Mesenchymal stem cell (in vitro differentiated cells and primary cell): ENCODE results near the gene TAAR8.

Experiments
- DNase-seq: peaks from one replicate; pipeline ENCODE4 v3.0.0-alpha.2; 2013
- H2AFZ ChIP-seq: one replicate; pipeline ENCODE4 v1.6.1; 2013; ENCODE audit warnings: low read depth, mild to moderate bottlenecking, control low read depth, inconsistent platforms, low read length, moderate library complexity
- H2AK5ac ChIP-seq: 2 replicates; pipeline ENCODE4 v1.6.1; 2013; ENCODE audit warnings: low read length, moderate library complexity, mild to moderate bottlenecking, inconsistent platforms; ENCODE audit not compliant: severe bottlenecking
- H2BK120ac ChIP-seq: one replicate; pipeline ENCODE4 v1.6.1; 2013; ENCODE audit warnings: low read depth, mild to moderate bottlenecking, inconsistent platforms, low read length, moderate library complexity
- H2BK12ac ChIP-seq, 2 experiments: one replicate each; pipeline ENCODE4 v1.6.1; 2013; ENCODE audit warnings: inconsistent platforms in 2 of 2, low read length in 2 of 2, mild to moderate bottlenecking in 2 of 2, moderate library complexity in 2 of 2, control low read depth in 1 of 2
- H2BK15ac ChIP-seq: one replicate; pipeline ENCODE4 v1.6.1; 2013; ENCODE audit warnings: mild to moderate bottlenecking, low read depth, inconsistent platforms; ENCODE audit not compliant: poor library complexity, severe bottlenecking
- H2BK5ac ChIP-seq: 2 replicates; pipeline ENCODE4 v1.6.1; 2013; ENCODE audit warnings: low read depth, mild to moderate bottlenecking, low read length, control low read depth, inconsistent platforms; ENCODE audit not compliant: poor library complexity, severe bottlenecking
- H3K14ac ChIP-seq, 2 experiments: one replicate each; pipeline ENCODE4 v1.6.1; 2013; ENCODE audit warnings: inconsistent platforms in 2 of 2, low read length in 2 of 2, control low read depth in 1 of 2, mild to moderate bottlenecking in 1 of 2, moderate library complexity in 1 of 2
- H3K18ac ChIP-seq, 2 experiments: one replicate each; pipeline ENCODE4 v1.6.1; 2013; ENCODE audit warnings: inconsistent platforms in 2 of 2, low read length in 2 of 2, control low read depth in 1 of 2, low read depth in 1 of 2, mild to moderate bottlenecking in 1 of 2
- H3K23ac ChIP-seq, 2 experiments: one replicate each; pipeline ENCODE4 v1.6.1; 2013; ENCODE audit warnings: inconsistent platforms in 2 of 2, low read length in 2 of 2, mild to moderate bottlenecking in 2 of 2, moderate library complexity in 2 of 2, control low read depth in 1 of 2
- H3K27ac ChIP-seq: 2 replicates; pipeline ENCODE4 v1.5.1; 2013; ENCODE audit warnings: mild to moderate bottlenecking, moderate library complexity, low read length, control low read depth, inconsistent platforms; ENCODE audit not compliant: poor library complexity, severe bottlenecking
- H3K27me3 ChIP-seq, 2 experiments: 2 replicates each; pipeline versions ENCODE4 v1.6.1 to v1.7.0; 2013; ENCODE audit warnings: low read length in 2 of 2, mild to moderate bottlenecking in 2 of 2, moderate library complexity in 2 of 2, control low read depth in 1 of 2, inconsistent platforms in 1 of 2; ENCODE audit not compliant: control insufficient read depth in 1 of 2, insufficient read depth in 1 of 2
- H3K36me3 ChIP-seq, 2 experiments: 2 replicates each; pipeline versions ENCODE4 v1.6.1 to v1.7.0; 2013; ENCODE audit warnings: low read length in 2 of 2, control low read depth in 1 of 2, inconsistent platforms in 1 of 2, low read depth in 1 of 2, mild to moderate bottlenecking in 1 of 2; ENCODE audit not compliant: insufficient read depth in 2 of 2, control insufficient read depth in 1 of 2
- H3K4ac ChIP-seq, 2 experiments: one replicate each; pipeline ENCODE4 v1.6.1; 2013; ENCODE audit warnings: inconsistent platforms in 2 of 2, low read length in 2 of 2, mild to moderate bottlenecking in 2 of 2, moderate library complexity in 2 of 2, control low read depth in 1 of 2, low read depth in 1 of 2
- H3K4me1 ChIP-seq: 2 replicates; pipeline ENCODE4 v1.6.1; 2013; ENCODE audit warnings: low read depth, low read length, control low read depth; ENCODE audit not compliant: control insufficient read depth, insufficient read depth
- H3K4me2 ChIP-seq: 2 replicates; pipeline ENCODE4 v1.6.1; 2013; ENCODE audit warnings: low read length, mild to moderate bottlenecking, inconsistent platforms; ENCODE audit not compliant: poor library complexity, severe bottlenecking
- H3K4me3 ChIP-seq, 2 experiments: 2 replicates each; pipeline versions ENCODE4 v1.5.1 to v1.7.0; 2013; ENCODE audit warnings: low read length in 2 of 2, mild to moderate bottlenecking in 2 of 2, control low read depth in 1 of 2, low read depth in 1 of 2; ENCODE audit not compliant: insufficient read depth in 1 of 2
- H3K79me1 ChIP-seq: replicated peaks from 2 replicates; pipeline ENCODE4 v1.6.1; 2013; ENCODE audit warnings: mild to moderate bottlenecking, control low read depth, low read length, inconsistent platforms; ENCODE audit not compliant: poor library complexity, severe bottlenecking
- H3K9ac ChIP-seq: 2 replicates; pipeline ENCODE4 v1.7.0; 2013; ENCODE audit warnings: mild to moderate bottlenecking, low read length, moderate library complexity
- H3K9me3 ChIP-seq: 2 replicates; pipeline ENCODE4 v1.7.0; 2013; ENCODE audit warnings: mild to moderate bottlenecking, low read length; ENCODE audit not compliant: control insufficient read depth
- H4K8ac ChIP-seq: one replicate; pipeline ENCODE4 v1.6.1; 2013; ENCODE audit warnings: inconsistent platforms, mild to moderate bottlenecking, low read length, moderate library complexity
- H4K91ac ChIP-seq: one replicate; pipeline ENCODE4 v1.6.1; 2013; ENCODE audit warnings: mild to moderate bottlenecking, low read length, inconsistent platforms
- WGBS: methylation state at CpG from one replicate; pipeline ENCODE4 v1.1.7; 2013; ENCODE audit warnings: mixed read lengths; 5-methylcytosine and 5-hydroxymethylcytosine counted together

TAAR8 gene

DNA sequence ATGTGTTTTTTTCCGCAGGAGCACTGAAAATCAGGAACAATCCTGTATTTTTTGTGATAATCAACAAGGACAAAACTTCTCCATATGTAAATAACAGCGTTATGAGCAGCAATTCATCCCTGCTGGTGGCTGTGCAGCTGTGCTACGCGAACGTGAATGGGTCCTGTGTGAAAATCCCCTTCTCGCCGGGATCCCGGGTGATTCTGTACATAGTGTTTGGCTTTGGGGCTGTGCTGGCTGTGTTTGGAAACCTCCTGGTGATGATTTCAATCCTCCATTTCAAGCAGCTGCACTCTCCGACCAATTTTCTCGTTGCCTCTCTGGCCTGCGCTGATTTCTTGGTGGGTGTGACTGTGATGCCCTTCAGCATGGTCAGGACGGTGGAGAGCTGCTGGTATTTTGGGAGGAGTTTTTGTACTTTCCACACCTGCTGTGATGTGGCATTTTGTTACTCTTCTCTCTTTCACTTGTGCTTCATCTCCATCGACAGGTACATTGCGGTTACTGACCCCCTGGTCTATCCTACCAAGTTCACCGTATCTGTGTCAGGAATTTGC lies 17.8 kb downstream of the TAAR8 start, which contains the start of gene TAAR6:
Gene TAAR6, plus strand, starts transcription at position 102 of the 557 bp plus-strand sequence. Its CDS starts 0 bp downstream, at position 102.
- no peak within 1 kb of the TSS for H3K14ac ChIP-seq
- H2BK15ac ChIP-seq, result no peak within 1 kb of the TSS
- no peaks in the 10 kb centered on the region for H3K4me1 ChIP-seq
- H2BK5ac ChIP-seq, result no peak within 1 kb of the TSS
- no peak within 1 kb of the TSS for H3K23ac ChIP-seq
- no peak within 1 kb of the TSS for H2BK120ac ChIP-seq
- H3K4me3 ChIP-seq, result no peak within 1 kb of the TSS
- no peak within 1 kb of the TSS for H4K8ac ChIP-seq
- H3K9ac ChIP-seq, result no peak within 1 kb of the TSS
- no peak within 1 kb of the TSS for H4K91ac ChIP-seq
- no peak within 1 kb of the TSS for H3K4ac ChIP-seq
- DNase-seq, result no peak
- no peak within 1 kb of the TSS for H2AFZ ChIP-seq
- no peak within 1 kb of the TSS for H3K27ac ChIP-seq
- H3K9me3 ChIP-seq, result no peaks in the 10 kb centered on the region
- H2AK5ac ChIP-seq, result no peak within 1 kb of the TSS
- no peak within 1 kb of the TSS for H2BK12ac ChIP-seq
- peaks cover 4 to 27% of the 10 kb centered on the region in 2 experiments for H3K27me3 ChIP-seq
- H3K4me2 ChIP-seq, result no peak within 1 kb of the TSS
- H3K18ac ChIP-seq, result no peak within 1 kb of the TSS
- WGBS, result 93% methylated on average over 15 of the region's 15 CpGs
- no peaks in the 10 kb centered on the region for H3K36me3 ChIP-seq
- H3K79me1 ChIP-seq, result no peaks in the 10 kb centered on the region

DNA sequence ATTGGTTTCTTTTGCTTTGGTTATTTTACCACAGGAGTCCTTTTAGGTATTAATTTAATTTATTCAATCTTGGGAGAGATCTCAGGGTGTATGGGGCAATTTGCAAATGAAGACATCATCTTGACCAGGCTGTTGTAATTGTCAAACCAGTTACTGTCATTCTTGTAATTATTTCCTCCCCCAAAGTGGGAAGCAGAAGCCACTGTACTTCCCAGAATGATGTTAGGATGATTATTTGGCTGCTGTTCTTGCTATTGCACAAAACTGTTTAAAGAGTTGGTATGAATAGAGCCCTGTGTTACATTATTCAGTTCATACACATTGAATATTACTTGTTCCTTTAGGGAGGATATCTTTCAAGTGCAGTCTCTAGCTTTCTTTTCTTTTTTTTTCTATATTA lies 19.3 kb downstream of the TAAR8 start:
- Histone ChIP-seq H3K14ac (no peak overlapping the region), H2BK12ac (no peak overlapping the region), H3K23ac (no peak overlapping the region), H2BK5ac (no peak overlapping the region), H2BK120ac (no peak overlapping the region), H3K18ac (no peak overlapping the region), H3K4me1 (no peaks in the 10 kb centered on the region), H4K91ac (no peak overlapping the region), H2AFZ (no peak overlapping the region), H3K9ac (no peak overlapping the region), H4K8ac (no peak overlapping the region), H3K27ac (no peak overlapping the region), H3K9me3 (no peaks in the 10 kb centered on the region), H3K27me3 (peaks cover 4 to 27% of the 10 kb centered on the region in 2 experiments), H3K4ac (no peak overlapping the region), H3K36me3 (no peaks in the 10 kb centered on the region), H2AK5ac (no peak overlapping the region), H3K4me2 (no peak overlapping the region), H3K79me1 (no peaks in the 10 kb centered on the region), H3K4me3 (no peak overlapping the region), H2BK15ac (no peak overlapping the region)
- no peak for DNase-seq

DNA sequence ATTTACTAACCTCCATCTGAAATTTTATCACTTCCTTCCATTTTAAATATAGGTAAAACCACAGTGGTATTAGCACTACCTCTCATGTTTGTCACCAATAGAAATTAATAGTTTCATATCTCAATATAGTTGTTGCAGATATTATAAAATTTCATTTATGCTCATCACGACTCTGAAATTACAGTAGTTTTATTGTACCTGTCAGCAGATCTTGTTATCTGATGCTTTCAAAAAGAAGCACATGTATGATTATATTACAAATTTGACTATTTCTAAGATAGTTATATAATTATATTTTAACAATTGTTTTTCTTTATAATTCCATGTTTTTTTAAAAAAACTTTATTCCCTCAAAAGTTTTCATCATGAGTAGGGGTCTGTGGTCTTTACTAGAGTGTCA lies 32.2 kb downstream of the TAAR8 start:
- Histone ChIP-seq H3K18ac (no peak overlapping the region), H3K36me3 (no peaks in the 10 kb centered on the region), H2BK15ac (no peak overlapping the region), H3K27me3 (peaks cover 28 to 33% of the 10 kb centered on the region in 2 experiments), H2BK120ac (no peak overlapping the region), H3K4me3 (no peak overlapping the region), H2AFZ (no peak overlapping the region), H3K23ac (no peak overlapping the region), H2AK5ac (no peak overlapping the region), H2BK5ac (no peak overlapping the region), H3K4me1 (no peaks in the 10 kb centered on the region), H4K91ac (no peak overlapping the region), H3K27ac (no peak overlapping the region), H3K4ac (no peak overlapping the region), H3K9me3 (peaks cover 5% of the 10 kb centered on the region), H4K8ac (no peak overlapping the region), H3K14ac (no peak overlapping the region), H3K4me2 (no peak overlapping the region), H3K79me1 (no peaks in the 10 kb centered on the region), H2BK12ac (no peak overlapping the region), H3K9ac (no peak overlapping the region)
- DNase-seq, result no peak
- WGBS, result no CpG with 5 or more reads among the region's 1 CpG

DNA sequence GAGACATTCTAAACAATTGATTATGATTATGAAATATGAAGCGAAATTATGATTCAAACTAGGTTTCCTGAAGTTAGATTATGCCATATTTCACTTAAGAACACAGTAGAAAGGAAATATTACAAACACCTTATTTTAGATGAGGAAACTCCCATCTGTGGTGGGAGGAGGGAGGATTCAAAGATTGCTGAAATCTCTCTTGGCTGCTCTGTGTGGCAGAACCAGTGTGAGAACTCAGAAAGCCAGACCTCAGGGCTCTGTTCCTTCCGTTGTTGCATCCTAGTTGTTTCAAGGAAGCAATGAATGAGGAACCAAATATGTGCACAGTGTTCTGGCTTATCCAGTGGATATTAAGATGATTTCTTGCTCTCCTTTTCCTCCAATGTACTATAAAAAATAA lies 35.0 kb downstream of the TAAR8 start:
- no peak overlapping the region for H4K91ac ChIP-seq
- H2BK12ac ChIP-seq, result no peak overlapping the region
- no peak overlapping the region for H3K4me2 ChIP-seq
- no peaks in the 10 kb centered on the region for H3K79me1 ChIP-seq
- no peaks in the 10 kb centered on the region for H3K36me3 ChIP-seq
- H3K4me1 ChIP-seq, result no peaks in the 10 kb centered on the region
- H3K18ac ChIP-seq, result no peak overlapping the region
- no peak for DNase-seq
- H3K14ac ChIP-seq, result no peak overlapping the region
- H3K27ac ChIP-seq, result no peak overlapping the region
- no peak overlapping the region for H2AK5ac ChIP-seq
- no peak overlapping the region for H2BK120ac ChIP-seq
- H4K8ac ChIP-seq, result no peak overlapping the region
- H2AFZ ChIP-seq, result no peak overlapping the region
- no CpG with 5 or more reads among the region's 2 CpGs for WGBS
- no peak overlapping the region for H3K23ac ChIP-seq
- no peak overlapping the region for H3K4me3 ChIP-seq
- no peak overlapping the region for H3K4ac ChIP-seq
- no peak overlapping the region for H2BK15ac ChIP-seq
- H3K9me3 ChIP-seq, result no peaks in the 10 kb centered on the region
- no peak overlapping the region for H2BK5ac ChIP-seq
- peaks cover 14 to 18% of the 10 kb centered on the region in 2 experiments for H3K27me3 ChIP-seq
- H3K9ac ChIP-seq, result no peak overlapping the region
